CD4-positive, alpha-beta T cell treated with Interleukin-4 for 4 hours (primary cell): ENCODE measurements around the gene CFB.
"Not testable (repeated sequence)": the region's sequence is repeated elsewhere in the genome, so short reads cannot be mapped to it uniquely, and the experiment has no call there.

Experiments used
- DNase-seq: peaks from one replicate; pipeline ENCODE4 v3.0.0-alpha.2; 2020

CFB gene

DNA sequence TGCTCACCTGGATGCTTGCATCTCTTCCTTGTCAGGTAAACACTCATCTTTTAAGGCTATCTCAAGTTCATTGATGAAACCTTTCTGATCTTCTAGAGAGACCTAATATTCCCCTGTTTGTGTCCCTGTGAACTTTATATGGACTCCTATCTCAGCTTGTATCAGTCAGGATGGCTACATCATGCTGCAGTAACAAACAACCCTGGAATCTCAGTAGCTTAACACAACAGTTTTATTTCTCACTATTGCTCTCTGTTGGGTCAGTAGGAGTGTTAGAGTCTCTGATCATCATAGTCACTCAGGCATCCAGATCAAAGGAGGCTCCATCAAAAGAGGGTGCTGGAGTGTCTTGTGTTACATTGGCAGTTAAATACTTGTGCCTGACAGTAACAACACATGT is 30.5 kb upstream of the CFB start:
- DNase-seq, result no peak

DNA sequence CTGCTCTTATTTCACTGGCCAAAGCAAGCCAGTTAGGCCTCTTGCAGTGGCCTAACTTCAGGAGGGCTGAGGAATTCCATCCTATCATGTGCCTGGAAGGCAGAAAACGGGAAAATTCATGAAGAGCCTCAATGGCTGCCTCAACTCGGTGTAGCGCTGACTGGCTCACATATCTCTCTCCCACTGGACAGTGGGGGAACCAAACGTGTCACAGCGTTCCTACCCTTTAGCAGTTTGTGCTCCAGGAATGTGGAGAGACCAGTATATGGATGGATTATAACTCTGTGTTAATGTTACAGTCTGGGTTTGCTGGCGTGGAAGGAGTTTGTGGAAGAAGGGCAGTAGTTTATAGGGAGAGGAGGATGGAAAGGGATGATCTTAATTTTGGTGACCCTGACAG is 30.1 kb upstream of the CFB start:
- no peak for DNase-seq

GRCh38 chr6:31918069-31918720 is 27.7 kb upstream of the CFB start:
- DNase-seq, result no peak

GRCh38 chr6:31919624-31920303 is 26.1 kb upstream of the CFB start:
- no peak for DNase-seq

GRCh38 chr6:31920811-31921210 is 25.1 kb upstream of the CFB start:
- DNase-seq, result no peak

DNA sequence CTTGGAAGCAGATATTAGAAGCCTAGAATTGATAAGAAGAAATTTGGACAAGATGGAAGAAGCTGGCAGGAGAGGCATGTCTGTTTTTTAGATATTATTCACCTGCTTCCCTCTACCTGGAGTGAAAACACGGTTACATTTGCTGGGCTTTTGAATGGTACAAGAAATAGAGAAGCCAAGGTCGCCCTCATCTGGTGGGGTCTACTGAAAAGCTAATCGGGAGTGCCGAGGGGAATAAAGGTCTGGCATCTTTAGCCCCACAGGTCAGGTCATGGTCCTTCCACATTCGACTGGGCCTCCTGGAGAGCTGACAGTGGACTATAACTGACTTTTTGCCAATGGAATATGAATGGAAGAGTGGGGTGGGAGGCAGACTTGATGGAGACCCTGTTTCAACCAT is 23.0 kb upstream of the CFB start:
- no peak for DNase-seq

GRCh38 chr6:31927242-31927862 is 18.5 kb upstream of the CFB start, which contains the start of gene C2:
Gene C2 (plus strand): TSS chr6:31927717. CDS start chr6:31927753, 36 bp downstream.
- DNase-seq, result no peak

DNA sequence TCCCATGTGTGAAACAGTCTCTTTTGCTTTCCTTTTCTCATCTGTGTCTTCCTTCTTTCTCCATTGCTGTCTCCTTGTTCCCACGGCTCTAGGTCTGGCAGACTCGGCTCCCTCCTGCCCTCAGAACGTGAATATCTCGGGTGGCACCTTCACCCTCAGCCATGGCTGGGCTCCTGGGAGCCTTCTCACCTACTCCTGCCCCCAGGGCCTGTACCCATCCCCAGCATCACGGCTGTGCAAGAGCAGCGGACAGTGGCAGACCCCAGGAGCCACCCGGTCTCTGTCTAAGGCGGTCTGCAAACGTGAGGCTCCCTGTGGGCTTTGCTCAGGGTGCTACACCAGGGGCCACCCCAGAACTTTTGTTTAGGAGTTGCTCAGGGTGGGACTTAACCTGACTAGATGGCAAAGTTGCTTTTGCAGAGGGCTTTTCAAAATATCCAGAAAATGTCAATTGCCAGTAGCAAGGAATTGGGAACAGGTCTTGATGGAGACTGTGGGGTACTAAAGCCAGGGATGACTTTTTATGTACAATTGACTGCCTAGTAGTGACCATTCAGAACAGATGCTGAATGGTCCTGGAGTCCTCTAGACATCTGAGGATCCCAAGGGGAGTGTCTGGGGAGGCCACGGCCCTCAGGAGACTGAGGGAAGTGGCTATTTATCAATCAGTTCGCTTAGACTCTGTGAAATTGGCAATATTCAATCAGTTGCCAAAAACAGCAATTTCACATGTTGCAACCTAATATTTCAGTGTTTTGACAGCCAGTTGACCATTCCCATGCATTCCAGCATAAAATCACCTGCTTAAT is 17.8 kb upstream of the CFB start:
- DNase-seq, result no peak

DNA sequence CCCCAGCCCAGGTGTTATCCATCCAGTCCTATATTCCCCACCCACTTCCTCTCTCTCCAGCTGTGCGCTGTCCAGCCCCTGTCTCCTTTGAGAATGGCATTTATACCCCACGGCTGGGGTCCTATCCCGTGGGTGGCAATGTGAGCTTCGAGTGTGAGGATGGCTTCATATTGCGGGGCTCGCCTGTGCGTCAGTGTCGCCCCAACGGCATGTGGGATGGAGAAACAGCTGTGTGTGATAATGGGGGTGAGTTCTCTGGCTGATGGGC is 17.3 kb upstream of the CFB start:
- no peak for DNase-seq

- DNase-seq, result no peak
These were observed 14.9 kb upstream of the CFB start for GRCh38 chr6:31930962-31931361.

- DNase-seq, result not testable (repeated sequence)
These were observed 13.8 kb upstream of the CFB start for GRCh38 chr6:31932137-31932536.

- DNase-seq, result no peak
These were observed 12.4 kb upstream of the CFB start for GRCh38 chr6:31933537-31933936.

GRCh38 chr6:31935021-31935420 is 10.9 kb upstream of the CFB start:
- no peak for DNase-seq

DNA sequence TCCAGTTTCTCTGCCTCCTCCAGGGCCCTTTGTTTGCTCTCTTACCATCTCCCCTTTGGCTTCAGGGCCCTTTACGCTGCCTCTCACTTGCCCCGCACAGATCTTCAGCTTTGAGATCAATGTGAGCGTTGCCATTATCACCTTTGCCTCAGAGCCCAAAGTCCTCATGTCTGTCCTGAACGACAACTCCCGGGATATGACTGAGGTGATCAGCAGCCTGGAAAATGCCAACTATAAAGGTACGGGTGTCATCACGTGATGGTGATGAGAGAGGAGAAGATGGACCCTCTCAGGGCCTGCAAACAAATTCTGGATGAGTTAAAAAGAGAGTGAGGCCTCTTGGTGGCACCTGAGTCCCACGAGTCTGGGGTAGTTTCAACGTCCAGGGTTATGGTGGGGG is 10.1 kb upstream of the CFB start:
- no peak for DNase-seq

- DNase-seq, result no peak
These were observed 5.6 kb upstream of the CFB start for GRCh38 chr6:31940256-31940664.

DNA sequence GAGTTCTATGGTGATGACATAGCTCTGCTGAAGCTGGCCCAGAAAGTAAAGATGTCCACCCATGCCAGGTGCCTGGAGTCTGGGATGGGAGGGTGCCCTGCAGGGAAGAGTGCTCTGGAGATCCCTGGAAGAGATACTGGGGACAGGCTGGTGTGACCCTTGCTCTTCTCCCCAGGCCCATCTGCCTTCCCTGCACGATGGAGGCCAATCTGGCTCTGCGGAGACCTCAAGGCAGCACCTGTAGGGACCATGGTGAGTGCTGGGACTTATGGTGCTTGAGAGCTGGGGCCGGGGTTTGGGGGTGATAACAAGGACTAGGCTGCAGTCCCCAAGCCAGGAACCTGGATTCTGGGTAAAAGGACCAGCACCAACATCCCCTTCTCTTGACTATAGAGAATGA is 2.2 kb upstream of the CFB start:
- no peak for DNase-seq

GRCh38 chr6:31945154-31945506 is 765 bp upstream of the CFB start:
- no peak for DNase-seq

DNA sequence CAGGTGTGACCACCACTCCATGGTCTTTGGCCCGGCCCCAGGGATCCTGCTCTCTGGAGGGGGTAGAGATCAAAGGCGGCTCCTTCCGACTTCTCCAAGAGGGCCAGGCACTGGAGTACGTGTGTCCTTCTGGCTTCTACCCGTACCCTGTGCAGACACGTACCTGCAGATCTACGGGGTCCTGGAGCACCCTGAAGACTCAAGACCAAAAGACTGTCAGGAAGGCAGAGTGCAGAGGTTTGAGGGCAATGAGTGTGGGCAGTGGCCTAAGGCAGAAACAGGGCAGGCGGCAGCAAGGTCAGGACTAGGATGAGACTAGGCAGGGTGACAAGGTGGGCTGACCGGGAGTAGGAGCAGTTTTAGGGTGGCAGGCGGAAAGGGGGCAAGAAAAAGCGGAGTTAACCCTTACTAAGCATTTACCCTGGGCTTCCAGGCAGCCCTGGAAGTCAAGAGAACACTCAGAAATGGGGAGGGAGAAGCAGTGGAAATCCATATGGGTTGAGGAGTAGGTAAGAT is 533 bp downstream of the CFB start:
- no peak for DNase-seq

DNA sequence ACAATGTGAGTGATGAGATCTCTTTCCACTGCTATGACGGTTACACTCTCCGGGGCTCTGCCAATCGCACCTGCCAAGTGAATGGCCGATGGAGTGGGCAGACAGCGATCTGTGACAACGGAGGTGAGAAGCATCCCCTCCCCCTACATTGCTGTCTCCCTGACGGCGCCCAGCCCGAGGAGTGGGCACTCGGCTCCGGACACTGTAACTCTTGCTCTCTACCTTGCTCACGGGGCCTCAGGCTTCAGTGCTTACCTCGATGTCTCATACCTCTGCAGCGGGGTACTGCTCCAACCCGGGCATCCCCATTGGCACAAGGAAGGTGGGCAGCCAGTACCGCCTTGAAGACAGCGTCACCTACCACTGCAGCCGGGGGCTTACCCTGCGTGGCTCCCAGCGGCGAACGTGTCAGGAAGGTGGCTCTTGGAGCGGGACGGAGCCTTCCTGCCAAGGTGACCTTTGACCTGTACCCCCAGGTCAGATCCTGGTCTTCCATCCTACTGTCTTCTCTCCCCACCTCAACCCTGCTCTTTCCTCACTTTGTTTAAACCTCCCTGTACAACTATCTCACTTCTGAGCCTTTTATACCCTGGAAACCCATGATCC is 1.3 kb downstream of the CFB start:
- DNase-seq, result no peak

- no peak for DNase-seq
These were observed 2.0 kb downstream of the CFB start for GRCh38 chr6:31947864-31948263.

GRCh38 chr6:31948306-31948705 is 2.4 kb downstream of the CFB start:
- no peak for DNase-seq

DNA sequence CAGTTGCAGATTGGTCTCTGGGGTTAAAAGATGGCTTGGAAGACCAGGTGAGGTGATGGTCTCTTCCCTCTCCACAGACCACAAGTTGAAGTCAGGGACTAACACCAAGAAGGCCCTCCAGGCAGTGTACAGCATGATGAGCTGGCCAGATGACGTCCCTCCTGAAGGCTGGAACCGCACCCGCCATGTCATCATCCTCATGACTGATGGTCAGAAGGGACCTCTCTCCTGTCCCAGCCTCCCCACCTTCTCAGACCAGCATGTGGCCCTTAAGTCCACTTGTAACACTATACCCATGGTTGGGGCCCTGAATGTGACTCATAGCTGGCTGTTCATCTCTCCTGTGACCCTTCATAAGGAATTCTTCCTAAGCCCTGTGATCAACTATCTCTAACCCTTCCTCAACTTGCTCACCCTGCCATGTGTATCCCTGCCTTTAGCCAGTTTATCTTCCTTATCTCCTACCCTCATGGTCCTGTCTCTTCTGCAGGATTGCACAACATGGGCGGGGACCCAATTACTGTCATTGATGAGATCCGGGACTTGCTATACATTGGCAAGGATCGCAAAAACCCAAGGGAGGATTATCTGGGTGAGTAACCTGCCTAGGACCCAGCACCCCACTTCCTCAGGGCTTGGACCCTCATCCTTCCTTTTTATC is 3.0 kb downstream of the CFB start:
- no peak for DNase-seq
